Thoracic aorta (tissue), 2 donors: ENCODE measurements around the gene TENM4. TPM values are rescaled to one million over a fixed set of nuclear protein-coding genes. Genes with fewer than 3 reads are reported as not detected.

Experiments
- ATAC-seq: fragments of 150-250 bp; one replicate; pipeline ENCODE4 v1.8.0; 2017; ENCODE audit warnings: low read depth; ENCODE audit not compliant: insufficient number of reproducible peaks, low FRiP score
- DNase-seq: peaks from one replicate; pipeline ENCODE4 v3.0.0-alpha.2; 2020; ENCODE audit warnings: low spot score
- H3K27ac ChIP-seq, 2 donors: fragments of 200-600 bp; sonication (generic); 1 replicate in 1 of 2; 2 replicates in 1 of 2; pipeline ENCODE4 v1.5.1; 2016; ENCODE audit warnings: mild to moderate bottlenecking in 2 of 2, moderate library complexity in 2 of 2
- H3K27me3 ChIP-seq: fragments of 200-600 bp; sonication (generic); replicated peaks from 2 replicates; pipeline ENCODE4 v1.6.0; 2016; ENCODE audit warnings: mild to moderate bottlenecking; ENCODE audit not compliant: insufficient read depth
- H3K36me3 ChIP-seq: fragments of 200-600 bp; sonication (generic); one replicate; pipeline ENCODE4 v1.5.1; 2016
- H3K4me1 ChIP-seq, 2 donors: fragments of 200-600 bp; sonication (generic); 1 replicate in 1 of 2; 2 replicates in 1 of 2; pipeline versions ENCODE4 v1.5.1 to v1.6.0; 2016; ENCODE audit warnings: low read depth in 2 of 2, mild to moderate bottlenecking in 1 of 2; ENCODE audit not compliant: control insufficient read depth in 1 of 2
- H3K4me3 ChIP-seq: fragments of 200-600 bp; sonication (generic); 2 replicates; pipeline ENCODE4 v1.5.1; 2016; ENCODE audit warnings: mild to moderate bottlenecking
- H3K9me3 ChIP-seq: fragments of 200-600 bp; sonication (generic); 2 replicates; pipeline ENCODE4 v1.5.1; 2016
- CTCF ChIP-seq: fragments of 200-600 bp; sonication (generic); IDR thresholded peaks from one replicate; pipeline ENCODE4 v1.5.1; 2019; ENCODE audit warnings: antibody characterized with exemption
- total RNA-seq, 2 donors: library from RNA; depleted of rRNA; stranded (reverse); fragments of >200 nt; gene quantifications; one replicate each; pipeline versions ENCODE4 v1.1.0 to v1.2.3, GENCODE V29; 2016

The TENM4 gene
- total RNA-seq, 2 donors from 2014 or later = 6.1 to 13.3 TPM

GRCh38 chr11:78838417-78838816, 602.4 kb downstream of the TENM4 start:
- no peak overlapping the region for H3K27ac ChIP-seq
- H3K4me1 ChIP-seq = no peaks in the 10 kb centered on the region
- TF ChIP-seq CTCF = no peak
- H3K27me3 ChIP-seq = no peaks in the 10 kb centered on the region
- H3K9me3 ChIP-seq = no peaks in the 10 kb centered on the region
- no peak overlapping the region for H3K4me3 ChIP-seq
- H3K36me3 ChIP-seq = no peaks in the 10 kb centered on the region
- DNase-seq (no peak), ATAC-seq (no peak)

GRCh38 chr11:78835646-78836045, 605.2 kb downstream of the TENM4 start:
- Histone ChIP-seq H3K9me3 (no peaks in the 10 kb centered on the region), H3K4me1 (no peaks in the 10 kb centered on the region), H3K27me3 (no peaks in the 10 kb centered on the region), H3K36me3 (no peaks in the 10 kb centered on the region), H3K4me3 (no peak overlapping the region), H3K27ac (no peak overlapping the region)
- no peak for TF ChIP-seq CTCF
- DNase-seq (no peak), ATAC-seq (no peak)

GRCh38 chr11:78834886-78835285, 605.9 kb downstream of the TENM4 start:
- ATAC-seq = no peak
- Histone ChIP-seq H3K4me1 (no peaks in the 10 kb centered on the region), H3K27ac (no peak overlapping the region), H3K27me3 (no peaks in the 10 kb centered on the region), H3K9me3 (no peaks in the 10 kb centered on the region), H3K4me3 (no peak overlapping the region), H3K36me3 (no peaks in the 10 kb centered on the region)
- TF ChIP-seq CTCF = no peak
- no peak for DNase-seq

GRCh38 chr11:78833237-78833636, 607.6 kb downstream of the TENM4 start:
- DNase-seq (no peak), ATAC-seq (peak; percentile 25)
- Histone ChIP-seq H3K4me1 (no peaks in the 10 kb centered on the region), H3K4me3 (no peak overlapping the region), H3K9me3 (no peaks in the 10 kb centered on the region), H3K36me3 (no peaks in the 10 kb centered on the region), H3K27ac (no peak overlapping the region), H3K27me3 (no peaks in the 10 kb centered on the region)
- no peak for TF ChIP-seq CTCF

GRCh38 chr11:78832226-78832947, 608.4 kb downstream of the TENM4 start:
- H3K27me3 ChIP-seq = no peaks in the 10 kb centered on the region
- ATAC-seq = no peak
- H3K27ac ChIP-seq = no peak overlapping the region
- no peak for DNase-seq
- no peak for TF ChIP-seq CTCF
- H3K4me3 ChIP-seq = no peak overlapping the region
- no peaks in the 10 kb centered on the region for H3K36me3 ChIP-seq
- H3K9me3 ChIP-seq = no peaks in the 10 kb centered on the region
- no peaks in the 10 kb centered on the region for H3K4me1 ChIP-seq
